22Rv1 (cell line): ENCODE measurements around the gene RPAIN.

Experiments
- CTCF ChIP-seq: fragments of 450-650 bp; IDR thresholded peaks from 2 replicates; pipeline ENCODE4 v1.5.1; 2017; ENCODE audit warnings: mild to moderate bottlenecking
- ZFX ChIP-seq: fragments of 450-650 bp; IDR thresholded peaks from 2 replicates; pipeline ENCODE4 v1.6.1; 2017; ENCODE audit warnings: antibody characterized with exemption, borderline replicate concordance

GRCh38 chr17:5379351-5380107, 40.5 kb upstream of the RPAIN start:
- TF ChIP-seq CTCF (no peak), ZFX (no peak)
